ENCODE measurements around the gene ZNF697.
"Not testable (repeated sequence)": the region's sequence is repeated elsewhere in the genome, so short reads cannot be mapped to it uniquely, and the experiment has no call there.

Gene ZNF697

DNA sequence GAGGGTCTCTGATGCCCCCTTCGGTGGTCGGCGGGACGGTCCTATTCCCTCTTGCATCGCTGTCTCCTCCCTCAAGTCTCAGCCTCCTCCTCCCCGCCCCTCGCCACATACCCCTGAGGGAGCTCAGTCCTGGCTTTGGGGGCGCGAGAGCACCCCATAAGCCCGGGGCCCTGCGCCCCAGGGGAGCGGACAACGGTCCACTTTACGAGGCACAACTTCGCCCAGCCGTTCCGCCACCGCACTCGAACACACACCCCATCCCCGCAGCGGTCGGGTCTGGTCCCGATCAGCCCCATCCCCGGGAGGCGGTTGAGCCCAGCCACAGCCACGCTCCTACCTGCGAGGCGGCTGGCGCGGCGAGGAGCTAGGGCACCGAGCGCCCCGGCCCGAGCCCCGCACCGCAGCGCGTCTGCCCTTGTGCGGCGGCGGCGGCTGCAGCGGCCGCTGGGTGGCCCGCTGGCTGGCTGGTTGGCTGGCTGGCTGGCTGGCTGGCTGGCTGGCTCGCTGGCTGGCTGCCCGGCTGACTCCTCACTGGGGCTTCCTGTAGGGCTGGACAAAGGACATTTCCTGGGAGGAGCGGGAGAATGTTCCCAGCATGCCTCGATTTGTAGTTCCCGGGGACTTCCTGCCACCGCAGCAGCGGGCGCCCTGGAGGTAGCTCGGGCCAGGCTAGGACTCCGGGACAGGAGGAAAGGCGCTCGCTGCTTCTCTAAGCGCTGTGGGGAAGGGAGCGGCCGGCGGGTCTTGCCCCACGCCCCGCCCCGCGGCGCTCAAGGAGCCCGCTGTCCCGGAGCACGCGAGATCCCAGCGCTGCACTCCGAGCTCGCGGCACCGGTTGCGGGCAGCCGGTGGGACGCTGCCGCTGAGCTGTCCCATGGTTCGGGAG is at the start of gene ZNF697:
Gene ZNF697 (minus strand): TSS at position 533 of the 886 bp plus-strand sequence. CDS start 22,166 bp downstream, outside the sequence.
- TF ChIP-seq, protein P1, sequence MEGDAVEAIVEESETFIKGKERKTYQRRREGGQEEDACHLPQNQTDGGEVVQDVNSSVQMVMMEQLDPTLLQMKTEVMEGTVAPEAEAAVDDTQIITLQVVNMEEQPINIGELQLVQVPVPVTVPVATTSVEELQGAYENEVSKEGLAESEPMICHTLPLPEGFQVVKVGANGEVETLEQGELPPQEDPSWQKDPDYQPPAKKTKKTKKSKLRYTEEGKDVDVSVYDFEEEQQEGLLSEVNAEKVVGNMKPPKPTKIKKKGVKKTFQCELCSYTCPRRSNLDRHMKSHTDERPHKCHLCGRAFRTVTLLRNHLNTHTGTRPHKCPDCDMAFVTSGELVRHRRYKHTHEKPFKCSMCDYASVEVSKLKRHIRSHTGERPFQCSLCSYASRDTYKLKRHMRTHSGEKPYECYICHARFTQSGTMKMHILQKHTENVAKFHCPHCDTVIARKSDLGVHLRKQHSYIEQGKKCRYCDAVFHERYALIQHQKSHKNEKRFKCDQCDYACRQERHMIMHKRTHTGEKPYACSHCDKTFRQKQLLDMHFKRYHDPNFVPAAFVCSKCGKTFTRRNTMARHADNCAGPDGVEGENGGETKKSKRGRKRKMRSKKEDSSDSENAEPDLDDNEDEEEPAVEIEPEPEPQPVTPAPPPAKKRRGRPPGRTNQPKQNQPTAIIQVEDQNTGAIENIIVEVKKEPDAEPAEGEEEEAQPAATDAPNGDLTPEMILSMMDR (IDR thresholded peaks at IDR 0.05; ENCODE audit: low read depth, low read length), result peak; percentile 43
- peak; percentile 98 to 99 for DNase-seq (ENCODE audit: low read depth in 2 of 2)
- H3K4me3 ChIP-seq (replicated peaks in 1 of 2; ENCODE audit: low read depth in 2 of 2, low read length in 2 of 2), result peak within 1 kb of the TSS; percentile 89 to 97

DNA sequence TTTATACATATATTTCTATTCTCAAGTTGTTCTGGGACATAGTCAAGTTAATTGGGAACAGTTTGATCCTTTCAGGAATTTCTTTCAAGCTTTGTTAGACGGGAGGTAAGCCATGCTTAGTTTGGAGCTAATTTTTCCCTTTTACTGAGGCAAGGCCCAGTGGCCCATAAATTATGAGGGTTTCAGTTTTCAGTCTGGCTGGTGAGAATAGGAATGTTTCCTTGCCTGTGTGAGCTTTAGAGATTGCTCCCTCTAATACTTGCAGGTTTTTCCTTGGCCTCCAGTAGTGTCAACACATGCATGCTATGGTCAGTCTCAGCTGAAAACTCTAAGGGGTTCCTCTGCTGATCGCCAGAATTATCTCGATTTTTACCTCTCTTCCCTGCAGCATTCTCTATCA is 49.5 kb upstream of the ZNF697 start:
- DNase-seq (ENCODE audit: low read depth in 2 of 2), result no peak
- TF ChIP-seq, protein P1 (IDR thresholded peaks at IDR 0.05; ENCODE audit: low read depth, low read length), result no peak
- H3K4me3 ChIP-seq (replicated peaks in 1 of 2; ENCODE audit: low read depth in 2 of 2, low read length in 2 of 2), result no peak overlapping the region

DNA sequence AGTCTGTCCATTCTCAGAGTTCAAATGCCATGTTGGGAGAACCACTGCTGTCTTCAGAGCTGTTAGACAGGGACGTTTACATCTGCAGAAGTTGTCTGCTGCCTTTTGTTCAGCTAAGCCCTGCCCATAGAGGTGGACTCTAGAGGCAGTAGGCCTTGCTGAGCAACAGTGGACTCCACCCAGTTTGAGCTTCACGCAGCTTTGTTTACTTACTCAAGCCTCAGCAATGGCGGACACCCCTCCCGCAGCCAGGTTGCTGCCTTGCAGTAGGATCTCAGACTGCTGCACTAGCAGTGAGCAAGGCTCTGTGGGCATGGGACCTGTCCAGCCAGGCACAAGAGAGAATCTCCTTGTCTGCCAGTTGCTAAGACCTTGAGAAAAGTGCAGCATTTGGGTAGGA is 48.8 kb upstream of the ZNF697 start:
- DNase-seq (ENCODE audit: low read depth in 2 of 2); H3K4me3 ChIP-seq (replicated peaks in 1 of 2; ENCODE audit: low read depth in 2 of 2, low read length in 2 of 2): not testable (repeated sequence)

DNA sequence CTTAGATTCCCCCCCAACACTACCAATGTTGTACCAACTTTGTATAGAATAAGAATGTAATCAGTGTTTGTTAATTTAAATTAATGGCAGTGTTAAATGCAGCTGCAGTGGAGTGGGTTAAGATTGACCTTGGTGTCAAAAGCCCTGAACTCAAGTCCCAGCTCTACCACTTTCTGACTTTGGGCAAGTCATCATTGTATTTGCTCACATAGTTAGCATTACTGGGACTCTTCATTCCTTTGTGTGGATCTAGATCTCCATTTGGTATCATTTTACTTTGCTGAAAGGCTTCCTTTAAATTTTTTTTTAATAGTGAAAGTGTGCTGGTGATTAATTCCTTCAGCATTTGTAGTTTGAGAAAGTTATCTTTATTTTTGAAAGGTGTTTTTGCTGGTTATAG is 41.4 kb upstream of the ZNF697 start:
- DNase-seq (ENCODE audit: low read depth in 2 of 2), result no peak
- no peak overlapping the region for H3K4me3 ChIP-seq (replicated peaks in 1 of 2; ENCODE audit: low read depth in 2 of 2, low read length in 2 of 2)
- TF ChIP-seq, protein P1 (IDR thresholded peaks at IDR 0.05; ENCODE audit: low read depth, low read length), result no peak

DNA sequence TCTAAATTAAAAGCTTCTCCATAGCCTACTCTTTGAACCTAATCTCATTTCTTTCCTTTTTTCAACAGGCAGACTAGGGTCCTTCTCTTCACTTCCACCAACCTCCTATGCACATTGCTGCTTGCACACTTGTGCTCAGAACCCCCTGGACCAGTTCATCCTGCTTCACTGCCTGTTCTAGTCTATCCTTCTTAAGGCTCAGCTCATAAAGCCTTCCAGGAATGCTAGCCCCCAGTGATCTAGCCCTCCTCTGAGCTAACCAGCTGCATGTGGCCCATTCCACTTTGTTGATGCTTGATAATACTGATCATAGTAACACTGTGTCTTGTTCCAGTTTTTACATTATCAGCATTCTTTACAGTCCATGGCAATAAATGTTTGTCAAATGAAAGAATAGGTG is 40.7 kb upstream of the ZNF697 start:
- DNase-seq (ENCODE audit: low read depth in 2 of 2), result no peak
- TF ChIP-seq, protein P1 (IDR thresholded peaks at IDR 0.05; ENCODE audit: low read depth, low read length), result no peak
- H3K4me3 ChIP-seq (replicated peaks in 1 of 2; ENCODE audit: low read depth in 2 of 2, low read length in 2 of 2), result no peak overlapping the region

DNA sequence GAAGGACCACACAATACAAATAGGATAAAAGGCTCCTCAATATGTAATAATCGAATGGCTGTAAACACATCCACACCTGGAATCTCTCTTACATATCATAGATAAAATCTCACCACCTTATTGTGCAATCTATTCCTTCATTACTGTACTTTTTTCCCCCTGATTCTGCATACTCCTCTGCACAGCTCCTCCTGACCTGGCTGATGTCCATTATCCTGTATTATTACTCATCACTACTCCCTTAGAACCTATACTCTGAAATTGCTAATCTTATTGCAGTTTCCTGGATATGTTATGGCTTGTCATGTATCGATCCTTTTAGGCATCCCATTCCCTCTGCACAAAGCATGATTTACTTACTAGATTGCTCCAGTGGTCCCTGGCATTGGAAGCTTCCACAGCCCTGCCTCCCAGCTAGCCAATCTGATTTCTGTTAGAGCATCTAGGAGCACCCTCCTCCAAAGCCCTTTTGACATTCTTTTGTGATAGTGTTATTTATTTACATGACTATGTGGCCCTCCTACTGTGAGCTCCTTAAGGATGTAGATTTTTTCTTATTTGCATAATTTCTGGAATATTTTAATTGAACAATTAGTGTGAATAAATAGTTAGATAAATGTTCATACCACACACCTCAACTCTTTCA is 39.5 kb upstream of the ZNF697 start:
- H3K4me3 ChIP-seq (replicated peaks in 1 of 2; ENCODE audit: low read depth in 2 of 2, low read length in 2 of 2), result no peak overlapping the region
- no peak for DNase-seq (ENCODE audit: low read depth in 2 of 2)
- TF ChIP-seq, protein P1 (IDR thresholded peaks at IDR 0.05; ENCODE audit: low read depth, low read length), result no peak

DNA sequence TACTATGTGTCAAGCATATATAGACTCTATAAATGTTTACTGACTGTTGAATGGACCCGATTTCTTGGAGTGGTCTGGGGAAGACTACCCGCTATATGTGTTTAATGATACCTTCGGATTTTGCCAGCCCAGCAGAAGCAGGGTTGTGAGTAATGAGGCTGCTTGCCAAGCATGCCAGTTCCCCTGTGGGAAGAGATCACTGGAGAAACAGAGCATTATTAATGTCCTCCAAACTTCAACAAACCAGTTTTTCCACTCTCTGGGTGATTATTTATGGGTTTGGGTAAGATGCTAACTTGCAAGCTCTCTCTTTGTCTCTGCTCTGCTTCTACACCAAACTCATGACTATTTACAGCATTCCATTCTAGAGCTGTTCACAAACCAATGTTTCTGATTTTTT is 38.6 kb upstream of the ZNF697 start:
- TF ChIP-seq, protein P1 (IDR thresholded peaks at IDR 0.05; ENCODE audit: low read depth, low read length), result no peak
- DNase-seq (ENCODE audit: low read depth in 2 of 2), result no peak
- H3K4me3 ChIP-seq (replicated peaks in 1 of 2; ENCODE audit: low read depth in 2 of 2, low read length in 2 of 2), result no peak overlapping the region
